Astrocyte of the spinal cord (primary cell): Measurements from ENCODE around the gene STOML1.

Experiments used
- DNase-seq: peaks from one replicate; pipeline ENCODE4 v3.0.0; 2011; ENCODE audit warnings: low read depth, low spot score
- H3K4me3 ChIP-seq: 2 replicates; pipeline ENCODE4 v1.5.1; 2011; ENCODE audit warnings: low read depth, mild to moderate bottlenecking, low read length, moderate library complexity
- in situ Hi-C: cut with HindIII; loops from 2 replicates; pipeline ENCODE4 v1.10.0; 2017; ENCODE audit warnings: low sequenced_read_pairs
- TF ChIP-seq, protein P1 (sequence below): IDR thresholded peaks from 2 replicates; pipeline ENCODE4 v1.5.1; 2012; ENCODE audit warnings: low read depth, mild to moderate bottlenecking, low read length, inconsistent platforms

The STOML1 gene

GRCh38 chr15:74019734-74020133, 27.6 kb upstream of the STOML1 start:
- in situ Hi-C loops, result no loop called here
- TF ChIP-seq, protein P1, sequence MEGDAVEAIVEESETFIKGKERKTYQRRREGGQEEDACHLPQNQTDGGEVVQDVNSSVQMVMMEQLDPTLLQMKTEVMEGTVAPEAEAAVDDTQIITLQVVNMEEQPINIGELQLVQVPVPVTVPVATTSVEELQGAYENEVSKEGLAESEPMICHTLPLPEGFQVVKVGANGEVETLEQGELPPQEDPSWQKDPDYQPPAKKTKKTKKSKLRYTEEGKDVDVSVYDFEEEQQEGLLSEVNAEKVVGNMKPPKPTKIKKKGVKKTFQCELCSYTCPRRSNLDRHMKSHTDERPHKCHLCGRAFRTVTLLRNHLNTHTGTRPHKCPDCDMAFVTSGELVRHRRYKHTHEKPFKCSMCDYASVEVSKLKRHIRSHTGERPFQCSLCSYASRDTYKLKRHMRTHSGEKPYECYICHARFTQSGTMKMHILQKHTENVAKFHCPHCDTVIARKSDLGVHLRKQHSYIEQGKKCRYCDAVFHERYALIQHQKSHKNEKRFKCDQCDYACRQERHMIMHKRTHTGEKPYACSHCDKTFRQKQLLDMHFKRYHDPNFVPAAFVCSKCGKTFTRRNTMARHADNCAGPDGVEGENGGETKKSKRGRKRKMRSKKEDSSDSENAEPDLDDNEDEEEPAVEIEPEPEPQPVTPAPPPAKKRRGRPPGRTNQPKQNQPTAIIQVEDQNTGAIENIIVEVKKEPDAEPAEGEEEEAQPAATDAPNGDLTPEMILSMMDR, result no peak
- H3K4me3 ChIP-seq, result no peak overlapping the region
- no peak for DNase-seq

DNA sequence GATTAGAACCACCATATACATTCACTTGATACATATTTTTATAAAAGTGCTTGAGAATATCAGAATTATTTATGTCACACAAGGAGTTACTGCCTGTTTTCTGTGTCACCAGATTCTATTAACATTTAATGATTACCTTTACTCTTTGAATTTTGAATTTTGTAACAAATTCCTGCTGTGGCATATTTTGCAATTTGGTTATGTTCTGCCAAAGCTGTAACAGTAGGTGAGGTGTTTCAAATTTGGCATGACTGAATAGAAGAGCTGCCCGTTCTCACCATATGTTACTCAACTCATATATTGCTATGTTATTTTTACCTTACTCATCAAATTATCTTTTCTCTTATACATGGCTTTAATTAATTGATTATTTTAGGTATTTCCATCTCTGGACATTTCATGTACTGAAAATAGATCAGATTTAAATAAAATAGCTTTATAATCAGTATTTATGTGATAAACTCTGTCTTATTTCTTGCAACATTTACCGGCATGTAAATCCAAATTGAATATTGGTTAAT, 21.3 kb upstream of the STOML1 start:
- in situ Hi-C loops, result no loop called here
- no peak for DNase-seq
- TF ChIP-seq, protein P1, result no peak
- no peak overlapping the region for H3K4me3 ChIP-seq

DNA sequence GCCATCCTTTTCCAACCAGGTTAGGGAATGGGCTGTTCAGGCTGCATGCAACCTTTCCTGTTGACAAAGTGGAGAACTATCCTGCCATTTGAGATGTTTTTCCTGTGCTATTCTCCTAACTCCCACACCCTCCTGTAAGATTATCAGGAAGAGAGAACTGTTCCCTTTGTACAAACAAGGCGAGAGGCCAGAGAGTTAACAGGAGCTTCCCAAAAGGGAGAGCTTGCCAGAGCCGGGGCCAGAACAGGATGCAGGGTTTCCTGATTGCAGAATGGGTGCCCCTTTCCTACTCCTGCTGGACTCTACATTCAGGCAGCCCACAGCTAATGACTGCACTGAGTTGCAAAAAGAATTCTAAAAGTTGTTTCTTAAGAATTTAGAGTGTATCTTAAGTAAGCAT, 19.5 kb upstream of the STOML1 start:
- TF ChIP-seq, protein P1, result no peak
- in situ Hi-C loops, result no loop called here
- no peak for DNase-seq
- H3K4me3 ChIP-seq, result no peak overlapping the region

DNA sequence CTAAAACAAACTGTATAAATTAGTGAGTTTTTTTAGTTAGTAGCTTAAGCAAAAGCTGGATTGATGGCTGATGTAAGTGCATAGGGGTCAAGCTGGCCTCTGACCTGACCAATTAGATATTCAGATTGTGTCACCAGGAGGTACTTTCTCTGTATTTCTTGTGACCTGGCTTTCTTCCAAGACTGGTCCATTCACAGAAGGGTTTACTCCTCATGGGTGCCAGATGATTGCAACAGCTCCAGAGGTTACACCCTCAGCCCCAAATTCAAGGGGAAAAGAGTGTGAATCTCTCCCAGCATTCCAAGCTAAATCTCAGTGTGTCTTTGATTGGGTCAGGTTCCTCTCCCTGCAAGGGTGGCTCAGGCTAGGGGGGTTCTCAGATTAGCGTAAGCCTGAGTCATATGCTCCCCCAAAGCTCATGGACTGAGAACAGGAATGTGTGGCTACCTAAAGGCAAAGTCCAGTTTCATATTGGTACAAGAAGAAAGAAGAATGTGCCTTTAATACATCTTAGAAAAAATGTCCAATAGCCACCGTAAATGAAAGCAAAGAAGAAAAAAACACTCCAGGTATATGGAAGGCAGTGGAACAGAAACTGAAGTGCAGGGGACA, 18.9 kb upstream of the STOML1 start:
- no peak for DNase-seq
- no peak overlapping the region for H3K4me3 ChIP-seq
- in situ Hi-C loops, result no loop called here
- TF ChIP-seq, protein P1, result no peak

- in situ Hi-C loops, result no loop called here
- H3K4me3 ChIP-seq, result no peak overlapping the region
- DNase-seq, result no peak
- TF ChIP-seq, protein P1, result no peak
Observed at GRCh38 chr15:74008901-74009300, 16.8 kb upstream of the STOML1 start.

DNA sequence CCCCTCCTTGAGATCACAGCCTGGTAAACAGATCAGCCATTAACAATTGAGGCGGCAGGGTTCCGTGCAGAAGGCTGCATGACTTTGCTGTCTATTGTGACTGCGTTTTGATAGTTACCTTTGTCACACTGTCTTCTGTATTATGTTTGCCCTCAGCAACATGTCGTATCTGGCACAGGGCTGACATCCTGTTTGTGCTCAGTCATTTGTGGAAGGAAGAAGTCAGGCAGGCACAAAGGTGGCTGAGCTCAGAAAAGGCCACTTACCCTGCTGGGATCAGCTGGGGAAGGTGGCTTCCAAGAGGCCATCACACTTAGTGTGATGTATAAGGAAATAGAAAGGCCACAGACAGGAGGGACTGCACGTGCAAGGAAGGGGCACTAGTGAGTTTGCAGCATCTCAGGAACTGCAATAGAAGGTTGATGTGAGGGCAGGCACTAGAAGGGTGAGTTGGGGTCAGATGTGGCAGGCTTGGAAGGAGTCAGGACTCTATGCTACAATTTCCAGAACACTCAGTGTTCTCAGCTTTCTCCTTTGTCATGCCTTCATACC, 15.8 kb upstream of the STOML1 start:
- DNase-seq, result no peak
- in situ Hi-C loops, result no loop called here
- TF ChIP-seq, protein P1, result no peak
- no peak overlapping the region for H3K4me3 ChIP-seq
